Mucosa of descending colon (tissue), 3 donors: ENCODE data around the gene LRRK1. TPM values are rescaled to one million over a fixed set of nuclear protein-coding genes. Genes with fewer than 3 reads are reported as not detected.

ENCODE experiments used
- ATAC-seq: fragments of 200-7000 bp; cut with Tn5 transposase; one replicate; pipeline ENCODE4 v1.9.1; 2020; ENCODE audit warnings: mild to moderate bottlenecking, moderate library complexity
- DNase-seq, 3 donors: peaks; one replicate each; pipeline ENCODE4 v3.0.0-alpha.2; 2020
- H3K36me3 ChIP-seq: fragments of 200-600 bp; one replicate; pipeline ENCODE4 v1.8.0; 2021; ENCODE audit warnings: low read depth, mild to moderate bottlenecking
- H3K4me1 ChIP-seq: fragments of 200-600 bp; one replicate; pipeline ENCODE4 v1.8.0; 2021; ENCODE audit warnings: low read depth, mild to moderate bottlenecking
- H3K4me3 ChIP-seq: fragments of 200-600 bp; one replicate; pipeline ENCODE4 v1.8.0; 2021; ENCODE audit warnings: mild to moderate bottlenecking
- H3K9me3 ChIP-seq: fragments of 200-600 bp; one replicate; pipeline ENCODE4 v1.8.0; 2021; ENCODE audit warnings: mild to moderate bottlenecking
- CTCF ChIP-seq: fragments of 200-600 bp; IDR thresholded peaks from one replicate; pipeline ENCODE4 v1.8.0; 2022; ENCODE audit warnings: antibody characterized with exemption, mild to moderate bottlenecking
- intact Hi-C, 2 donors: fragments of 100-400 bp; cut with DNase I in 1 of 2; cut with micrococcal nuclease in 1 of 2; formaldehyde crosslinking; loops; one replicate each; pipeline versions ENCODE4 v1.11.0 to v1.11.1; 2022; cut with DNase I, micrococcal nuclease
- total RNA-seq, 3 donors: library from RNA; stranded (reverse); fragmentation: NEBNext Ultra II Directional in 2 of 3; extraction: Animal tissue kit (Norgen Biotek cat#: 25700) in 2 of 3; gene quantifications; one replicate each; pipeline versions ENCODE4 v1.2.1 to v1.2.4, GENCODE V29; 2021 to 2023
- donor health status: DM: no; HTN: no; CAD: no; lungs with moderate emphysema.
- donor health status: DM: no; HTN: no; CAD: no.
- donor health status: DM: no; HTN: yes; CAD: no.

Gene LRRK1
- total RNA-seq, 3 donors from 2014 or later: 43.7 to 60.1 (median 50.6) TPM

- H3K9me3 ChIP-seq: no peaks in the 10 kb centered on the region
- peak in 1 of 3 donors; percentile 0 for DNase-seq
Measured at GRCh38 chr15:101016581-101016980, 97.4 kb downstream of the LRRK1 start.

GRCh38 chr15:101017093-101017754 is 98.1 kb downstream of the LRRK1 start:
- peak in 1 of 3 donors; percentile 8 for DNase-seq
- no peaks in the 10 kb centered on the region for H3K9me3 ChIP-seq
- ATAC-seq: no peak
- H3K4me1 ChIP-seq: no peaks in the 10 kb centered on the region
- H3K4me3 ChIP-seq: no peak overlapping the region
- intact Hi-C loops: no loop called here
- no peak for TF ChIP-seq CTCF
- no peaks in the 10 kb centered on the region for H3K36me3 ChIP-seq

More at GRCh38 chr15:101016581-101016980, 97.4 kb downstream of the LRRK1 start:
- no peak for ATAC-seq
- TF ChIP-seq CTCF: no peak
- H3K4me3 ChIP-seq: no peak overlapping the region
- no peaks in the 10 kb centered on the region for H3K4me1 ChIP-seq
- no peaks in the 10 kb centered on the region for H3K36me3 ChIP-seq
- intact Hi-C loops: no loop called here

- Histone ChIP-seq H3K4me1 (no peaks in the 10 kb centered on the region), H3K9me3 (no peaks in the 10 kb centered on the region), H3K36me3 (no peaks in the 10 kb centered on the region), H3K4me3 (no peak overlapping the region)
- DNase-seq: no peak
- intact Hi-C loops: no loop called here
- TF ChIP-seq CTCF: no peak
- no peak for ATAC-seq
Measured at GRCh38 chr15:101018016-101018415, 98.9 kb downstream of the LRRK1 start.

GRCh38 chr15:101018450-101018849 is 99.3 kb downstream of the LRRK1 start:
- ATAC-seq (no peak), DNase-seq (peak in 1 of 3 donors; percentile 1)
- no peak overlapping the region for H3K4me3 ChIP-seq
- no peaks in the 10 kb centered on the region for H3K4me1 ChIP-seq
- H3K36me3 ChIP-seq: no peaks in the 10 kb centered on the region
- no peaks in the 10 kb centered on the region for H3K9me3 ChIP-seq
- no peak for TF ChIP-seq CTCF
- intact Hi-C loops: no loop called here

GRCh38 chr15:101019366-101019896 is 100.3 kb downstream of the LRRK1 start:
- ATAC-seq (no peak), DNase-seq (peak in 1 of 3 donors; percentile 1)
- H3K4me3 ChIP-seq: no peak overlapping the region
- no peaks in the 10 kb centered on the region for H3K9me3 ChIP-seq
- H3K36me3 ChIP-seq: no peaks in the 10 kb centered on the region
- intact Hi-C loops: no loop called here
- TF ChIP-seq CTCF: no peak
- H3K4me1 ChIP-seq: no peaks in the 10 kb centered on the region
